SH-SY5Y (cell line): Measurements from ENCODE around the gene GRIA1.

ENCODE experiments used
- GATA2 ChIP-seq: IDR thresholded peaks from 2 replicates; pipeline ENCODE4 v1.6.1; 2011; ENCODE audit warnings: mild to moderate bottlenecking, low read depth, low read length
- GATA3 ChIP-seq: IDR thresholded peaks from 2 replicates; pipeline ENCODE4 v1.6.1; 2011; ENCODE audit warnings: low read depth, mild to moderate bottlenecking, low read length, moderate library complexity

The GRIA1 gene

GRCh38 chr5:153700940-153701339 is 210.5 kb downstream of the GRIA1 start:
- TF ChIP-seq GATA3 (no peak), GATA2 (no peak)

- no peak for TF ChIP-seq GATA3
Observed at GRCh38 chr5:153702265-153702664, 211.8 kb downstream of the GRIA1 start.

GRCh38 chr5:153704110-153704509 is 213.6 kb downstream of the GRIA1 start:
- TF ChIP-seq GATA3 (no peak), GATA2 (no peak)

- TF ChIP-seq GATA3 (no peak), GATA2 (no peak)
Observed at GRCh38 chr5:153707626-153708025, 217.2 kb downstream of the GRIA1 start.

GRCh38 chr5:153711755-153712154 is 221.3 kb downstream of the GRIA1 start:
- no peak for TF ChIP-seq GATA3

- TF ChIP-seq GATA3 (no peak), GATA2 (no peak)
Observed at GRCh38 chr5:153712946-153713345, 222.5 kb downstream of the GRIA1 start.

- no peak for TF ChIP-seq GATA3
- TF ChIP-seq GATA2, result no peak
Observed at GRCh38 chr5:153713943-153714342, 223.5 kb downstream of the GRIA1 start.

- TF ChIP-seq GATA3 (no peak), GATA2 (no peak)
Observed at GRCh38 chr5:153714798-153715197, 224.3 kb downstream of the GRIA1 start.

GRCh38 chr5:153717287-153717686 is 226.8 kb downstream of the GRIA1 start:
- TF ChIP-seq GATA3 (no peak), GATA2 (no peak)

- TF ChIP-seq GATA2 (no peak), GATA3 (no peak)
Observed at GRCh38 chr5:153718713-153719112, 228.2 kb downstream of the GRIA1 start.

- TF ChIP-seq GATA2 (no peak), GATA3 (no peak)
Observed at GRCh38 chr5:153719324-153719723, 228.9 kb downstream of the GRIA1 start.

GRCh38 chr5:153742060-153742459 is 251.6 kb downstream of the GRIA1 start:
- TF ChIP-seq GATA3 (no peak), GATA2 (no peak)

- TF ChIP-seq GATA3, result no peak
- TF ChIP-seq GATA2, result no peak
Observed at GRCh38 chr5:153744751-153745150, 254.3 kb downstream of the GRIA1 start.

GRCh38 chr5:153745778-153746395 is 255.4 kb downstream of the GRIA1 start:
- no peak for TF ChIP-seq GATA2
- no peak for TF ChIP-seq GATA3

GRCh38 chr5:153746440-153746839 is 256.0 kb downstream of the GRIA1 start:
- TF ChIP-seq GATA3 (no peak), GATA2 (no peak)

- TF ChIP-seq GATA2 (no peak), GATA3 (no peak)
Observed at GRCh38 chr5:153748823-153749222, 258.4 kb downstream of the GRIA1 start.
